T-helper 2 cell treated with Interferon-gamma antibody and Interleukin-4, amounts not matched to agents 5 μg/mL and 100 μg/mL, for 36 hours (primary cell): Measurements from ENCODE around the gene SZT2.

Source experiments
- DNase-seq: peaks from one replicate; pipeline ENCODE4 v3.0.0; 2021; ENCODE audit warnings: low spot score
- H3K27ac Mint-ChIP-seq: one replicate; pipeline ENCODE4 v1.8.0; 2021; ENCODE audit warnings: mild to moderate bottlenecking, mixed read lengths
- H3K27me3 Mint-ChIP-seq: one replicate; pipeline ENCODE4 v1.8.0; 2021; ENCODE audit warnings: low read depth, mixed read lengths
- H3K36me3 Mint-ChIP-seq: one replicate; pipeline ENCODE4 v1.8.0; 2021; ENCODE audit warnings: low read depth, mixed read lengths
- H3K4me1 Mint-ChIP-seq: one replicate; pipeline ENCODE4 v1.8.0; 2021; ENCODE audit warnings: low read depth, mixed read lengths
- H3K4me3 Mint-ChIP-seq: one replicate; pipeline ENCODE4 v1.8.0; 2022; ENCODE audit warnings: mild to moderate bottlenecking, moderate library complexity, mixed read lengths
- H3K9me3 Mint-ChIP-seq: one replicate; pipeline ENCODE4 v1.8.0; 2021; ENCODE audit warnings: mixed read lengths

Gene SZT2

DNA sequence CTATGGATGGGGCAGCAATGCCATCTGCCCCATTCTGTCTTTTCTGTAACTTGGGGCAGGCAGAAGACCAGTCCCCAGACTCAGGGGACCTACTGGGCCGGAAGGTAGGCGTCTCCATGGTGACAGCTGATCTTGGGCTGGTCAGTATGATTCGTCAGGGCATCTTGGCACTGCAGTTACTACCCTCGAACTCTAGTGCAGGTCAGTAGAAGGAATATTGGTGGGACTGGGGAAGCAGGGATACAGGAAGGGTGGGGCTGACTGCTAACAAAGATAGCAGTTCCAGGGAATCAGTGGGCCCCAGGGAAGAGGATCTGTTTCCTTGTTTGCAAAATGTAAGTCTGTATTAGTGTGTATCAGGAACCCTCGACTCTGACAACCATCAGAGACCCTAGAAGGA is 26.2 kb downstream of the SZT2 start:
- Mint-ChIP-seq H3K9me3 (no peaks in the 10 kb centered on the region), H3K4me3 (no peak overlapping the region), H3K27ac (no peak overlapping the region), H3K27me3 (no peaks in the 10 kb centered on the region), H3K36me3 (peaks cover 22% of the 10 kb centered on the region), H3K4me1 (no peaks in the 10 kb centered on the region)
- no peak for DNase-seq

DNA sequence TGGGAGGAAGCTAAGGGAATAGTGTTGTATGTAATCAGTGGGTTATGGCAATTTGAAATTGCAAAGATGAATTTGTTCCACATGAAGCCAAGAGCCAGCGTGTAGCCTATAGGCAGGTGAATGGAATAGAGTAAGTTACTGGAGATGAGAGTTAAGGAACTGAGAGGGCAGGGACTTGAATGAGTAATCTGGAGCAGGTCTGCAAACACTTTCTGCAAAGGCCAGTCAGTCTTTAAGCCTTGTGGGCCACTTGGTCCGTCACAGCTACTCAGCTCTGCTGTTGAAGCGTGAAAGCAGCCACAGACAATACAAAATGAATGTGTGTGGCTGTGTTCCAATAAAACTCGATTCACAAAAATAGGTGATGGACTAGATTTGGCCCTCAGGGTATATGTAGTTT is 29.2 kb downstream of the SZT2 start:
- DNase-seq: no peak
- no peaks in the 10 kb centered on the region for H3K27me3 Mint-ChIP-seq
- peaks cover 25% of the 10 kb centered on the region for H3K36me3 Mint-ChIP-seq
- H3K4me3 Mint-ChIP-seq: no peak overlapping the region
- no peaks in the 10 kb centered on the region for H3K9me3 Mint-ChIP-seq
- peaks cover 7% of the 10 kb centered on the region for H3K4me1 Mint-ChIP-seq
- H3K27ac Mint-ChIP-seq: no peak overlapping the region

DNA sequence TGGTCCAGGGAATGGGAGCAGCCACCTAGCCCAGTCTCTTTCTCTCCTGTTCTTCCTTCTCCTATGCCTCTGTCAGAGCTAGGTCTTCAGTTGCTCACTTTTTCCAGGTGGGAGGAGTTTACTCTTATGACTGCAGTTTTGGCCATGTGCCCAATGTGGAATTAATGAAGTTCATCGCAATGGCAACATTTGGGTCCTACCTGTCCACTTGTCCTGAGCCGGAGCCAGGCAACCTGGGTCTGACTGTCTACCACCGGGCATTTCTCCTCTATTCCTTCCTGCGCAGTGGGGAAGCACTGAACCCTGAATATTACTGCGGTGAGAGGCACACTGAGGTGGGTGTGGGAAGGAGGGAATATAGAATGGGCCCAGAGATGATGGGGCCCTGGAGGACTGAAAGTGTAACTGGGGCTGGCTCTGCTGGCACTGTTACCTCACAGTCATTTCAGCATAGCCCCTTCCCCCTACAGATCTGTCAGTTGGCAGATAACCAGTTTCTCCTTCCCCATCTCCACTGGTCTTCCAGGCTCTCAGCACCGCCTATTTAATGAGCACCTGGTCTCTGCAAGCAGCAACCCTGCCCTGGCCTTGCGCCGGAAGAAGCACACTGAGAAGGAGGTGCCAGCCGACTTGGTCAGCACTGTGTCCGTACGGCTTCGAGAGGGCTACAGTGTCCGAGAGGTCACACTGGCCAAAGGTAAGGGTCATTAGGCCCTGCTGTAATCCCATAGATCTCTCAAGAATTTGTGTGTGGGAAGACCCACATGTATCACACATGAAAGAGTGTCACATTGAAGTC is 30.1 kb downstream of the SZT2 start:
- peaks cover 25% of the 10 kb centered on the region for H3K36me3 Mint-ChIP-seq
- no peak overlapping the region for H3K4me3 Mint-ChIP-seq

DNA sequence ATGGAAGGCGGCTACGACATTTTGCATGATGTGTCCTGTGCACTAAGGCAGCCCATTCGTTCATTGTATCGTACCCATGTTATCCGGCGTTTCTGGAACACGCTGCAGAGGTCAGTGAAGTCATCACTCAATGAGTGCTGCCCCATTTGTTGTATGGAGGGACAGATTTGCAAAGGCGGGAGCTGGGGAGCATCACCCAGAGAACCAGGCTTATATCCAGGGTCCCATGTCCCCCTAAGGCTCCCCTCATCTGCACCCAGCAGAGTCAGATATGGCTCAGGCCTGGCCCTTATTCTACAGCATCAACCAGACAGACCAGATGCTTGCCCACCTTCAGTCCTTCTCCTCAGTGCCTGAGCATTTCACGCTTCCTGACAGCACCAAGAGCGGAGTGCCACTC is 31.2 kb downstream of the SZT2 start:
- H3K4me1 Mint-ChIP-seq: peaks cover 8% of the 10 kb centered on the region
- DNase-seq: no peak
- no peak overlapping the region for H3K4me3 Mint-ChIP-seq
- no peaks in the 10 kb centered on the region for H3K9me3 Mint-ChIP-seq
- no peak overlapping the region for H3K27ac Mint-ChIP-seq
- peaks cover 22% of the 10 kb centered on the region for H3K36me3 Mint-ChIP-seq
- no peaks in the 10 kb centered on the region for H3K27me3 Mint-ChIP-seq

More for the DNA sequence above, 30.1 kb downstream of the SZT2 start:
- Mint-ChIP-seq H3K4me1 (peaks cover 8% of the 10 kb centered on the region), H3K27me3 (no peaks in the 10 kb centered on the region), H3K9me3 (no peaks in the 10 kb centered on the region), H3K27ac (no peak overlapping the region)
- DNase-seq: no peak

DNA sequence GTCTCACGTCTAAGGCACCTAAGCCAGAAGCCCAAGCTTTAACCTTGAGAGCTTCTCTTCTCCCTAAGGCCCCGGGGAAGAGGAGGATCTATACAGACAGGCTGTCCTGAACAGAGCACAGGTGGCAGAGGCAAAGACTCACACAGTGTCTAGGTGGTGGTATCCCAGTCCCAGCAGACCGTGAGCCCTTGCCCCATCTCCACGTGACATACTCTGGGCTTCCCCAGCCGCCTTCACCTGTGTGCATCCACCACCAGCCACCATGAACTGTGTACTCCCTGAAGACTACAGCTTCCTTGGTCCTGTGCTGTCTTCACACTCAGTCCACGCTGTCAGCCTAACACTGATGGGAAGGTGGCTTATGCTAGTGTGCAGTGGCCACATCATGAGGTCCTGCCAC is 31.7 kb downstream of the SZT2 start:
- Mint-ChIP-seq H3K27ac (no peak overlapping the region), H3K27me3 (no peaks in the 10 kb centered on the region), H3K36me3 (peaks cover 22% of the 10 kb centered on the region), H3K9me3 (no peaks in the 10 kb centered on the region), H3K4me1 (peaks cover 8% of the 10 kb centered on the region), H3K4me3 (no peak overlapping the region)
- no peak for DNase-seq

DNA sequence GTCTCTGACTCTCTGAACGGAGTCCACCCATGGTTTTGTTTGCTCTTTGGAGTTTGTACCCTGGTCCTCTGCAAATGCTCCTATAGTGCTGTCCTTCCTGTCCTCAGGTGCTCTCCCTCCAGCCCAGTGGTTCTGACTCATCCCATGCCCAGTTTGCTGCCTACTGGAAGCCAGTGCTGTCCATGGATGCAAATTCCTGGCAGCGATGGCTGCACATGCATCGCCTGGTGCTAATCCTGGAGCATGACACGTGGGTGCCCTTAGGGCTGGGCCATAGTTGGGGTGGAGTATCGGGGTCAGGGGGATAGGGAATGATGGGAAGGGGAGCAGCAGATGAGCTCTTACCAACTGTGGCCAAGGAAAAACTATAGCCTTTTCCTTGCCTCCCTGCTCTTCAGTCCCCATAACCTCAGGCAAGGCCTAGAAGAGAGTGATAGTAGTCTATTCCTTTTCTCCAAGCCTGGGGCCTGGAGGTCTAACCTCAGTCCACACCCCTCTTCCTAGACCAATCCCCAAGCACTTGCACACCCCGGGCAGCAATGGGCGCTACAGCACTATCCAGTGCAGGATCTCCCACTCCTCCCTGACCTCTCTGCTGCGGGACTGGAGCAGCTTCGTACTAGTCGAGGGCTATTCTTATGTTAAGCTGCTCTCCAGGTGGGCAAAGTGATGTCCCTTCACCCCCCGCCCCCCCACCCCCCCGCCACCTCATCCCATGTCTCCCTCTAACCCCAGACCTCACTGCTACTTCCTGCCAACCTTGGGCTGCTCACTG is 32.5 kb downstream of the SZT2 start:
- Mint-ChIP-seq H3K36me3 (peaks cover 29% of the 10 kb centered on the region), H3K27ac (no peak overlapping the region), H3K4me1 (peaks cover 8% of the 10 kb centered on the region), H3K27me3 (no peaks in the 10 kb centered on the region), H3K4me3 (no peak overlapping the region), H3K9me3 (no peaks in the 10 kb centered on the region)
- no peak for DNase-seq

DNA sequence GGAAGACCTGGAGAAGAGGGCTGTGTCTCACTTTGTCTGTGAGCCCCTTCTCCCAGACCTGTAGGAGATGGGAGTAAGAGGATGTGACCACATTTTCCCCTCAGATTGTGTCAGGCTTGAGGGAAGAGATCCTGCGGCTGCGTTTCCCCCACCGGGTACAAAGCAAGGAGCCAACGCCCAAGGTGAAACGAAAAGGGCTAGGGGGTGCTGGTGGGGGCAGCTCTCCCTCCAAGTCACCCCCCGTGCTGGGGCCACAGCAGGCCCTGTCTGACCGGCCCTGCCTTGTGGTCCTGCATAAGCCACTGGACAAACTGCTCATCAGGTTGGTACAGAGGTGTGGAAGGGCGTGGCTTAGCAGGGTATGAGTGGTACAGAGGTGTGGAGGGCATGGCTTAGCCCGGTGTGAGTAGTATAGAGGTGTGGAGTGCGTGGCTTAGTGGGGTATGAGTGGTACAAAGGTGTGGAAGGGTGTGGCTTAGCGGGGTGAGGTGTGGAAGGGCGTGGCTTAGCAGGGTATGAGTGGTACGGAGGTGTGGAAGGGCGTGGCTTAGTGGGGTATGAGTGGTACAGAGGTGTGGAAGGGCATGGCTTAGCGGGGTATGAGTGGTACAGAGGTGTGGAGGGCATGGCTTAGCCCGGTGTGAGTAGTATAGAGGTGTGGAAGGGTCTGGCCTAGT is 33.4 kb downstream of the SZT2 start:
- H3K4me3 Mint-ChIP-seq: no peak overlapping the region

DNA sequence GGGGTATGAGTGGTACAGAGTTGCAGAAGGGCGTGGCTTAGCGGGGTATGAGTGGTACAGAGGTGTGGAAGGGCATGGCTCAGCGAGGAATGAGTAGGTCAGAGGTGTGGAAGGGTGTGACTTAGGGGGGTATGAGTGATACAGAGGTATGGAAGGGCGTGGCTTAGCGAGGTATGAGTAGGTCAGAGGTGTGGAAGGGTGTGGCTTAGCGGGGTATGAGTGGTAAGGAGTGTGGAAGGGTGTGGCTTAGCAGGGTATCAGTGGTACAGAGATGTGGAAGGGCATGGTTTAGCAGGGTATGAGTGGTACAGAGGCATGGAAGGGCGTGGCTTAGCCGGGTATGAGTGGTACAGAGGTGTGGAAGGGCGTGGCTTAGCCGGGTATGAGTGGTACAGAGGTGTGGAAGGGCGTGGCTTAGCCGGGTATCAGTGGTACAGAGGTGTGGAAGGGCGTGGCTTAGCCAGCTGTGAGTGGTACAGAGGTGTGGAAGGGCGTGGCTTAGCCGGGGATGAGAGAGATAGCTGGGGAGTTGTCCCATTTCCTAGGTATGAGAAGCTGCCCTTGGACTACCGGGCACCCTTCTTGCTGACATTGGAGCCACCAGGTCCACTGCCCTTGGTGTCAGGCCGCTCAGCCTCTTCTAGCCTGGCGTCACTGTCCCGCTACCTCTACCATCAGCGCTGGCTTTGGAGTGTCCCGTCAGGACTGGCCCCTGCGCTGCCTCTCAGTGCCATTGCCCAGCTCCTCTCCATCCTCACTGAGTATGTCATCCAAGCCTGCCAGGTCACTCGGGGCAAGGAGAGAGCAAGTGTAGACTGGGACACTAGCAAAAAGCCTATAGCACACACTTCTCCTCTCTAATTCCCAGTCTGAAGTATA is 34.2 kb downstream of the SZT2 start:
- Mint-ChIP-seq H3K27me3 (no peaks in the 10 kb centered on the region), H3K36me3 (peaks cover 31% of the 10 kb centered on the region), H3K4me3 (no peak overlapping the region), H3K9me3 (no peaks in the 10 kb centered on the region), H3K27ac (peak overlapping the region; percentile 0), H3K4me1 (peaks cover 8% of the 10 kb centered on the region)
- DNase-seq: no peak

More for the DNA sequence above, 33.4 kb downstream of the SZT2 start:
- Mint-ChIP-seq H3K36me3 (peaks cover 31% of the 10 kb centered on the region), H3K9me3 (no peaks in the 10 kb centered on the region), H3K27me3 (no peaks in the 10 kb centered on the region), H3K27ac (no peak overlapping the region), H3K4me1 (peaks cover 8% of the 10 kb centered on the region)
- DNase-seq: no peak

DNA sequence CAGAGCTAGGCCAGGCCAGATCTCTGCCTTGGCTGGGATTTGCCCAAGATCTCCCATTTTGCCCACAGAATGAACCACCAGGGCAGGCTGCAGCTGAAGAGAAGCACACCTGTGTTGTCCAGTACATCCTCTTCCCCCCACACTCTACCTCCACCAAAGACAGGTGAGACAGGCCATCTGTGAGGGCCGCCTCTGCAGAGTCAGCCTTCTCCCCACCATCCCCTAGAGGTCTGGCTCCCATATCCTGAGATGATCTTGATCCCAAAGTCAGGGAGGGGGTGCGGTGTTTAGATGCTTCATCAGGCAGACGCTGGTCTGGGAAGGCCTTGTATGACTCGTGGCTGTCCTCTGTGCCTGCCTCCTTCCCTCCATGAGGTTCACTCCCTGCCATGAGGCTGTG is 35.3 kb downstream of the SZT2 start:
- no peak overlapping the region for H3K27ac Mint-ChIP-seq
- H3K27me3 Mint-ChIP-seq: no peaks in the 10 kb centered on the region
- no peaks in the 10 kb centered on the region for H3K9me3 Mint-ChIP-seq
- H3K36me3 Mint-ChIP-seq: peaks cover 35% of the 10 kb centered on the region
- H3K4me1 Mint-ChIP-seq: peaks cover 8% of the 10 kb centered on the region
- H3K4me3 Mint-ChIP-seq: no peak overlapping the region
- no peak for DNase-seq

DNA sequence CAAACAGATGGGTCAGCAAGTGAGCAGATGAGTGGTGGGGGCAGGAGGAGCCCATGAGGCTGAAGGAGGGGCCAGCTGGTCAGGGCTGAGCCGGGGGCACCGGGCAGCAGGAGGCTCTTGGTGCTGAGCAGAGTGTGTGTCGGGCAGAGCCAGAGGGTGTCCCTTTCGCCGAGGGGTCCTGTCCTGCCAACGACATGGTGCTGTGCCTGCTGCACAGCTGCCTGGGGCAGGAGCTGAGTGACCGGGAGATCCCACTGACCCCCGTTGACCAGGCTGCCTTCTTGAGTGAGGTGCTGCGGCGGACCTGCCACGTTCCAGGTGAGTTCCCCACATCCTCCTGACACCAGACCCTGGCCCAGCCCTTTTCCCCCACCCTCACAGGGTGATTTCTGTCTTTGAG is 36.5 kb downstream of the SZT2 start:
- Mint-ChIP-seq H3K36me3 (peaks cover 38% of the 10 kb centered on the region), H3K27ac (no peak overlapping the region), H3K4me3 (no peak overlapping the region), H3K9me3 (no peaks in the 10 kb centered on the region), H3K27me3 (no peaks in the 10 kb centered on the region), H3K4me1 (peaks cover 8% of the 10 kb centered on the region)
- DNase-seq: no peak

DNA sequence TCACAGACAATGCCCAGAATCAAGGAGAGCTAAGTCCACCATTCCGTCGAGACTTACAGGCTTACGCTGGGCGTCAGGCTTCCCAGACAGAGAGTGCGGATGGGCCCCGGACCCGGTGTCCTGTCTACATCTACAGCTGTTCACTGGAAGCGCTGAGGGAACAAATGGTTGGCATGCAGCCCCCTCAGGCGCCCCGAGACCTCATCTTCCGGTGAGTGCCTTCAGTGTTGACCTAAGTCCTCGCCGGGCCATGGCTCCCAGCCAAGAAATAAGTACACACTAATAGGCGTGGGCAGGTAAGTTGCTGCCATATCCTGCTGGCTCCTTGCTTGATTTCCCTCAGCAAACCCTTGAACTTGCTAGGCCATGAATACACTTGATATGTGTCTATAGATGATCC is 37.8 kb downstream of the SZT2 start:
- no peak for DNase-seq
- Mint-ChIP-seq H3K27me3 (no peaks in the 10 kb centered on the region), H3K9me3 (no peaks in the 10 kb centered on the region), H3K4me1 (peaks cover 8% of the 10 kb centered on the region), H3K36me3 (peaks cover 47% of the 10 kb centered on the region), H3K27ac (no peak overlapping the region), H3K4me3 (no peak overlapping the region)

DNA sequence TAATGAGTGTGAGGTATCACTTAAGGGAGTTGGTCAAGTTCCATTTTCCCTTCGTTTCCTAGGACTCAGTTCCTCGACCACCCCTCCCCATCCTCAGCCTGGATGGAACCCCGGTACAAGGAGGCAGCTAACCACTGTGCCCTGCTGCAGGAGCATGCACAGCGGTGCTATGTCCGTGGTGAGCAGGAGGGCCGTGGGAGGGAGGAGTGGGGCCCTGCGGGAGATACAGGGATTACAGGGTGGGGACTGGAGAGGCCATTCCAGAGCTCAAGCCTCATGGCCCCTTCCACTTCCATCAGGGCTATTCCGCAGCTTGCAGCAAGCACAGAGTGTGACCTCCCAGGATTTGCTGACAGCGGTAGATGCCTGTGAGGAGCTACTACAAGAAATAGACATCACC is 38.2 kb downstream of the SZT2 start:
- no peak overlapping the region for H3K27ac Mint-ChIP-seq
- peaks cover 49% of the 10 kb centered on the region for H3K36me3 Mint-ChIP-seq
- H3K27me3 Mint-ChIP-seq: no peaks in the 10 kb centered on the region
- H3K9me3 Mint-ChIP-seq: no peaks in the 10 kb centered on the region
- H3K4me1 Mint-ChIP-seq: peaks cover 8% of the 10 kb centered on the region
- DNase-seq: no peak
- H3K4me3 Mint-ChIP-seq: no peak overlapping the region

DNA sequence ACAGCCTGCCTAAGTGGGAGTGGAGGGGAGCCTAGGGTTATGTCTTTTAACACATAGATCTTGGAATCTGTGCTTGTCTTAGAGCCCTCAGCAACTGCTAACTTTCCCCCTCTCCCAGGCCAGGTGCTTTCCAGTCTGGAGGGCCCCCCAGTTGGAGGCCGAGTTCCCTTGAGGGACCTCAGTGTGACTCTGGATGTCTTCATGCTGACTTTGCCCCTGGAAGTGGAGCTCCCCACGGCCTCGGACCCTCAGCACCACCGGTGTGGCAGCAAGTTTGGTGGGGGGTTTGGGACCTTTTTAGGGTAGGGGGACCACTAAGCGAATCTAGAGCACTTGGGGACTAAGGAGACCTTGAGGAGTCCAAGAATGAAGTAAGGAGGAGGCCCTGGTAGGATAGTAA is 41.1 kb downstream of the SZT2 start:
- no peaks in the 10 kb centered on the region for H3K27me3 Mint-ChIP-seq
- peaks cover 3% of the 10 kb centered on the region for H3K4me1 Mint-ChIP-seq
- peaks cover 45% of the 10 kb centered on the region for H3K36me3 Mint-ChIP-seq
- no peak overlapping the region for H3K4me3 Mint-ChIP-seq
- DNase-seq: no peak
- H3K9me3 Mint-ChIP-seq: no peaks in the 10 kb centered on the region
- no peak overlapping the region for H3K27ac Mint-ChIP-seq
